ENCODE measurements around the gene SNCAIP.
"Not testable (repeated sequence)": the region's sequence is repeated elsewhere in the genome, so short reads cannot be mapped to it uniquely, and the experiment has no call there.

The SNCAIP gene

GRCh38 chr5:122315521-122315920 is 3.5 kb downstream of the SNCAIP start:
- DNase-seq (ENCODE audit: low spot score): no peak

- DNase-seq (ENCODE audit: low spot score): no peak
Observed at GRCh38 chr5:122316656-122317055, 4.6 kb downstream of the SNCAIP start.

GRCh38 chr5:122319897-122320296 is 7.9 kb downstream of the SNCAIP start:
- DNase-seq (ENCODE audit: low spot score): no peak

GRCh38 chr5:122321921-122322320 is 9.9 kb downstream of the SNCAIP start:
- no peak for DNase-seq (ENCODE audit: low spot score)

DNA sequence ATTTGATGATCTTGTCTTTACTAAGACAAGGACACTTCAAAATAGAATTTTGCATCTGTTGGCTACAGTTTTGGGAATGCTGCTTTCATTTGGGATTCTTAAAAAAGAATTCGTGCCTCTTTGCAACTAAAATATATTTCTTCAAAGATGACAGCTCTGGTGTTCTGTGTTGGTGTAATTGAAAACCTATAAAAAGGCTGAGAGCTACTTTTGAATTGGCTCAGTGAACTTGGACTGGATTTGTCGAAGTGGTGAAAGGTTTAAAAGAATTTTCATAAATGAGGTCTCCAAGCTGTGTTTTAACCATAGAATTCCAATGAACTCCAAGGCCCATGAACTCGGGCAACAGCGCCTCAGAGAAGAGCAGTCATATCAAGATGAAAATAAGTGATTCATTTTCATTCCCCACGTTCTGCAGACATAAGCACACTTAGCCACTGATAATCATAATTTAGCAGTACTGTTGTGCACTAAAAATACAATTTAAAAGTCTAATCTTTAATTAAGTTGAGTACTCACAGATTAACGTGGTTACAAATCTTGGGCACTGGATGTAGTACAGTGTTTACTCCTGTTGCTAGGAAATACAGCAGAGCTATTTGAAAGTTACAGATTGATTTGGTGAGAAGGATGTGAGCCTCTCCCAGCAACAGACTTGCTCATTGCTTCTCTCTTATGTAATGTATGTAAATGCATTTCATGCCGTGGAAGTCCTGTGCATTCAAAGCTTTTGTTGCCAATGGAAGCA is 10.9 kb downstream of the SNCAIP start:
- no peak for DNase-seq (ENCODE audit: low spot score)

GRCh38 chr5:122323738-122324137 is 11.7 kb downstream of the SNCAIP start:
- no peak for DNase-seq (ENCODE audit: low spot score)

DNA sequence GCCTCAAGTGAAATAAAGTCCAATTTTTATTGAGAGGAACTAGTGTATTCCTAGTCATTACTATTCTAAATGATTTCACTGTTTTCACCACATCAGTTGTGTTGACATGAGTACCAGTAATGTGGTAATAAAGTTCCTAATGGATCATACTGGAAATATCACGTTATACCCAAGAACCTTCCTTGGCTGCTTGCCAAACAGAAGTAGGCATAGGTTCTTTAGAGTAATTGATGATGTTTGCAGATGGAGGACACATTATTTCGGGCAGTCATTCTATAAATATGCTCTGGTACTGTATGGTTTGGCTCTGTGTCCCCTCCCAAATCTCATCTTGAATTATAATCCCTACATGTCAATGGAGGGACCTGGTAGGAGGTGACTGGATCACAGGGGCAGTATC is 15.1 kb downstream of the SNCAIP start:
- no peak for DNase-seq (ENCODE audit: low spot score)

DNA sequence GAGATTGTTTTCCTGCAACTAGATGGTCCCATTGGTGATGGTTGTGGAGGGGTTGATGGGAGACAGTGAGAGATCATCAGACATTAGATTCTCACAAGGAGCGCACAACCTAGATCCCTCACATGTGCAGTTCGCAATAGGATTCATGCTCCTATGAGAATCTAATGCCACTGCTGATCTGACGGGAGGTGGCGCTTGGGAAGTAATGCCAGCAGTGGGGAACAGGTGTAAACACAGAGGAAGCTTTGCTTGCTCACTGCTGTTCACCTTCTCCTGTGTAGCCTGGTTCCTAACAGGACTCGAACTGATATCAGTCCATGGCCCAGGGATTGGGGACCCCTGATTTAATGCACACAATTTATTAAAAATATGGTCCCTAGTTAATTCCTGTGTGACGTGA is 18.8 kb downstream of the SNCAIP start:
- DNase-seq (ENCODE audit: low spot score): no peak

DNA sequence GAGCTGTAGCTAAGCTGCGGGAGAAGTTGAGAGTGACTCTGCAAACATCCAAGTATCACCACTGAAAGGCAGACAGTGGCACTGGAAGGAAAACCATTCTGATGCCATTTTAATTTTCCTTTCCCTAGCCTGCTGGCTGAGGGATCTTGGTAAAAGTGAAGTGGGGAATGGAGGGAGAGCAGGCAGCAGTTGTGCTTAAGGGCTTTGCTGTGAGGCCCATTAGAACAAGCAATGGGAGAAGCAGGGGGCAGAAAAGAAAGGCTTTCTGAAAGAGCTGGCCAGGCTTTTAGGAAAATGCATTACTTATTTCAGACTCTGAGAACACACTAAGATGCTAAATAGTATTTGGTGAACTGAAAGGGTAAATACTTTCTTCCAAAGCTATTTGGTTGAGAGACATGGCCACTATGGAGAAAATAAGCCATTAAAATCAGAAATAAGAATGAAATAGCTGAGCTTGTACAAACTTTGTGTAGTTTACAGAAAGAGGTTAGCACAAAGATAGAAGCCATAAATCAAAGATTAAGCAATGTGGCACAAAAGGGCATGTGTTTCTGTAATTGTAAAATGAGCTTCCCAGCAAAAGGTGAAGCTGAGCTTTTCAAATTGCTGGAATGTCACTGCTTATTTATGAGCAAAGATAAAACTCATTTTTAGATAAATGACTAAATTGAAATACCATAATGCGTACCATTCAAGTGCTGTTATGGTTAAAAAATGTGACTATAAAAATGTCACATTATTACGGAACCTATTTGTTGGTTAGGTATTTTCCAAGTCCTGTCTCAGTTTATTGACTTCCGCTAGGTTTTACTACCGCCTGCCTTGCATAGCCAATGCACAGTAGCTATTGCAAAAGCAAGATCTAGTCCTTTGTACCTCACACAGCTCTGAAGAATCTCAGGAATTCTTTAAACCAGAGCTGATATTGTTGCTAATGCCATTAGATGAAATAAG is 20.8 kb downstream of the SNCAIP start:
- no peak for DNase-seq (ENCODE audit: low spot score)

DNA sequence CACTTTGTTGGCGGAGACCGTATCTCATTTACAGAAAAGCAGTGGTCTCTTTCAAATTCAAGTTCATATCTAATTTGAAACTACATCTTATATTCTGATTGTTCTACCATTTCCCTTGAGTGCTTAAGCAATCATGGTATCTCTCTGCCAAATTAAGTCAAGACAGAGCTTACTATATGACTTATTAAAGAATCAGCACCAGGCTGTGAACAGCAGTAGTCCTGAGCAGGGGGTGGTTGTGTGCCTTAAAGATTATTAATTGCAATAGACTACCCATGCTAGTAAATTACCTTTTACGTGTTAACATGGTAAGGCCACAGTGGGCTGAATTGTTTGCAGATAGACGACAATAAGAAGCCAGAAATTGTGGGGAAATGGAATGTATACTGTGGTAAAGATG is 21.5 kb downstream of the SNCAIP start:
- DNase-seq (ENCODE audit: low spot score): no peak

- no peak for DNase-seq (ENCODE audit: low spot score)
Observed at GRCh38 chr5:122339591-122339990, 27.6 kb downstream of the SNCAIP start.

GRCh38 chr5:122341087-122341486 is 29.1 kb downstream of the SNCAIP start:
- no peak for DNase-seq (ENCODE audit: low spot score)

- no peak for DNase-seq (ENCODE audit: low spot score)
Observed at GRCh38 chr5:122342256-122342655, 30.2 kb downstream of the SNCAIP start.

DNA sequence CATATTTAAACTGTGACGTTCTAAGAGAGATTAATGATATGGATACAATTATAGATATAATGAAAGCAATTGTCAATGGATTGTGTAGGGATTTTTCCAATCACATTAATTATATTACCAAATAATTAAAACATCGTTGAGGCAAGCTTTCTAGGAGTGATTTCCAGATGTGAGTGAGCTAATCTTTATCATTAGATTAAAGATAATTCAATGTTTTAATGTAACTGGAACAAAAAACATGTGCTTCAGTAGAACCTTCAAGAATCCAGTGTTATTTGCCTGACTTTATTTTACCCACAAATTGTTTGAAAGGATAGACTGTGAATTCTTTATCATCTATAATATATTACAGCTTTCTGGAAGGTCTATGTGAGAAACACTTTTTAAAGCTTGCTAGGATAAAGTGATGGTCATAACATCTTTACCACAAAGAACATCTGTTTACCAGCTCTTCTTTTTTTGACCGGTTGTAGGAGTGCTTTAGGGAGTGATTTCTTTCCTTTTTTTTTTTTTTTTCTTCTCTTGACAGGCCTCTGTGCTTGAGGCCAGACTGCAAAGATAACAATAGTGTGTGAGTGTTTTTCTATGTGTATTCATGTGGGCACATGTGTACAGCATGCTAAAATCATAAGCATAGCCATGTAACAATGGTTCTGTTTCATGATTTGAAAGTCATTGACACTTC is 35.0 kb downstream of the SNCAIP start:
- no peak for DNase-seq (ENCODE audit: low spot score)

- DNase-seq (ENCODE audit: low spot score): no peak
Observed at GRCh38 chr5:122350496-122350895, 38.5 kb downstream of the SNCAIP start.

GRCh38 chr5:122351416-122352157 is 39.5 kb downstream of the SNCAIP start:
- no peak for DNase-seq (ENCODE audit: low spot score)

DNA sequence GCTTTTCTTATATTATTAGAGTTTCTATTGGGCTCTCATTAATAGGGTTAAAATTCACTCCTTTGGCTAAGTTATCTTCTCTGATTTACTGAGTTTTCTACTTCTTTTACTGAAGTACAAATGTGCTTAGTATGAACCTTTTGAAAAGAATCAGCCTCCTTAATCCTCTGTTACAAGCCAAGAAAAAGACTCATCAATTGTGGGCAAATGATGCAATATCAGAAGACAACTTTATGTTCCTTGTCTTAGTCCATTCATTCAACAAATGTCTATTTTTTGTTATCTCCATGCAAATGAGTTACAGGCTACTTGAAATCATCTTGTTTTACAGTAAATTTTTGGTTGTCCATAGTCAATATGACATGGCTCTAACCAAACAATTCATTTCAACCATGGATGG is 40.3 kb downstream of the SNCAIP start:
- DNase-seq (ENCODE audit: low spot score): no peak

DNA sequence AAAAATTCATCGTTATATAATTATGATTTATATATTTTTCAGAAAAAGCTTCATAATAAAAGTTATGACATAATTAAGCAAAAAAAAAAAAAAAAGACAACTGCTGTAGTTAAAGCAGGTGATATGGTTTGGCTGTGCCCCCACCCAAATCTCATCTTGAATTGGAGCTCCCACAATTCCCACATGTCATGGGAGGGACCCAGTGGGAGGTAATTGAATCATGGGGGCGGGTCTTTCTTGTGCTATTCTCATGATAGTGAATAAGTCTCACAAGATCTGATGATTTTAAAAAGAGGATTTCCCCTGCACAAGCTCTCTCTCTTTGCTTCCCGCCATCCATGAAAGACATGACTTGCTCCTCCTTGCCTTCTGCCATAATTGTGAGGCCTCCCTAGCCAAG is 41.3 kb downstream of the SNCAIP start:
- DNase-seq (ENCODE audit: low spot score): not testable (repeated sequence)

- DNase-seq (ENCODE audit: low spot score): peak; percentile 42
Observed at GRCh38 chr5:122354293-122354692, 42.3 kb downstream of the SNCAIP start.

DNA sequence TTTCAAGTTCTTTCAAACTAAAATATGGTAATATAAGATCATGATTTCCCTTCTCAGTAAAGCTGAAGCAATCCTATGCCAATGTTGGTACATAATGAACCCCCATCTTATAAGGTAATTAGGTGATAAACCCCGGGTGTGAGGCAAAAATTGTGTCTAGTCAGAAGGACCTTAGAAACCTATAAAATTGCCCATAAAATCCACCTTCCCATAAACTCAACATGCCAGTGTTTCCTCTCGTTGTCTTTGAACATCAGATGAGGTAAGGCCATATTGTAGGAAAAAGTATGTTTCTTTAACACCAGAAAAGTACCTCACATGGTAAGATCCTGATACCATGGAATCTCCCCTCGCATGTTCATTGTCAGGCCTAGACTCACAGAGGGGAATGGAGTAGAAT is 43.3 kb downstream of the SNCAIP start:
- DNase-seq (ENCODE audit: low spot score): no peak

DNA sequence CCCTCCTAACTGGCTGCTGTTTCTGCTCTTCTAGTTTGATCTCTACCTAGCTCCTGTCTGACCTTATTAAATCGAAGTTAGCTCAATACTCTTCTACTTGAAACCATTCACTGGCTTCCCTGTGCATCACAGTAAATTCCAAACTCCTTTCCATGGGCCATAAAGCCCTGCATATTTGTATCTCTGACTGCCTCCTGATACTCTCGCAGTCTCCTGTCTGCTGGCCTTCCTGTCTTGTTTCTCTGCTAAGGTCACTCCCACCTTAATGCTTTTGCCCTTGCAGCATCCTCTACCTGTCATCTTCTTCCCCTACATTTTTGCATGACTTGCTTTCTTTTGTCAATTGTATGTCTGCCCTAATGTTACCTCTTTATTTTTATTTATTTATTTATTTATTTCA is 44.8 kb downstream of the SNCAIP start:
- DNase-seq (ENCODE audit: low spot score): no peak

All from pons (tissue), 1 donor.